Naive B cell (primary cell): ENCODE results near the gene CARD11. TPM values are rescaled to one million over a fixed set of nuclear protein-coding genes. Genes with fewer than 3 reads are reported as not detected.
"Not testable (repeated sequence)": the region's sequence is repeated elsewhere in the genome, so short reads cannot be mapped to it uniquely, and the experiment has no call there.

ENCODE experiments used
- ATAC-seq, 2 donors: fragments of 150-1000 bp; cut with Tn5 transposase; 2 replicates each; pipeline ENCODE4 v1.10.0; 2021; ENCODE audit warnings: low read depth in 2 of 2, mild to moderate bottlenecking in 2 of 2, moderate library complexity in 2 of 2
- DNase-seq: peaks from one replicate; pipeline ENCODE4 v3.0.0; 2022
- H3K27ac Mint-ChIP-seq, 6 donors: one replicate each; pipeline ENCODE4 v1.8.0; 2020 to 2022; ENCODE audit warnings: mild to moderate bottlenecking in 6 of 6, mixed read lengths in 6 of 6, moderate library complexity in 5 of 6, inconsistent platforms in 2 of 6
- H3K27me3 Mint-ChIP-seq, 3 donors: one replicate each; pipeline ENCODE4 v1.8.0; 2021 to 2022; ENCODE audit warnings: mixed read lengths in 3 of 3, mild to moderate bottlenecking in 1 of 3
- H3K36me3 Mint-ChIP-seq, 2 donors: one replicate each; pipeline ENCODE4 v1.8.0; 2020 to 2022; ENCODE audit warnings: mixed read lengths in 2 of 2, inconsistent platforms in 1 of 2, mild to moderate bottlenecking in 1 of 2
- H3K4me1 Mint-ChIP-seq, 3 donors: one replicate each; pipeline ENCODE4 v1.8.0; 2020 to 2022; ENCODE audit warnings: mixed read lengths in 3 of 3, inconsistent platforms in 1 of 3, mild to moderate bottlenecking in 1 of 3, moderate library complexity in 1 of 3
- H3K4me3 Mint-ChIP-seq, 8 donors: one replicate each; pipeline ENCODE4 v1.8.0; 2020 to 2022; ENCODE audit warnings: mild to moderate bottlenecking in 8 of 8, mixed read lengths in 8 of 8, moderate library complexity in 8 of 8, inconsistent platforms in 2 of 8
- H3K9me3 Mint-ChIP-seq, 7 donors: one replicate each; pipeline ENCODE4 v1.8.0; 2020 to 2022; ENCODE audit warnings: mixed read lengths in 7 of 7, mild to moderate bottlenecking in 5 of 7, inconsistent platforms in 2 of 7, moderate library complexity in 1 of 7
- polyA plus RNA-seq, 6 donors: library from polyadenylated mRNA; unstranded; fragments of 300-500 nt; fragmentation: Illumina TruSeq; gene quantifications; one replicate each; pipeline ENCODE4 v1.2.3, GENCODE V29; 2021; ENCODE audit warnings: low read depth in 6 of 6

The CARD11 gene
- polyA plus RNA-seq, 6 donors from 2014 or later: 9.4 to 55.3 (median 17.5) TPM

- H3K4me1 Mint-ChIP-seq: peaks cover 26 to 41% (median 39%) of the 10 kb centered on the region in 3 donors
- no peak for ATAC-seq
Measured at GRCh38 chr7:2964208-2964607, 79.5 kb downstream of the CARD11 start.

GRCh38 chr7:2962865-2963264, 80.8 kb downstream of the CARD11 start:
- H3K36me3 Mint-ChIP-seq: peaks cover 18 to 31% of the 10 kb centered on the region in 2 donors
- no peaks in the 10 kb centered on the region for H3K27me3 Mint-ChIP-seq
- no peak overlapping the region for H3K4me3 Mint-ChIP-seq
- peaks cover 0 to 25% (median 19%) of the 10 kb centered on the region in 7 donors for H3K9me3 Mint-ChIP-seq
- DNase-seq (no peak), ATAC-seq (no peak)
- H3K4me1 Mint-ChIP-seq: peaks cover 29 to 49% (median 45%) of the 10 kb centered on the region in 3 donors
- peak overlapping the region; percentile 66 to 93 (median 85) for H3K27ac Mint-ChIP-seq

More at GRCh38 chr7:2964208-2964607, 79.5 kb downstream of the CARD11 start:
- DNase-seq: no peak
- H3K36me3 Mint-ChIP-seq: peaks cover 18 to 22% of the 10 kb centered on the region in 2 donors
- peaks cover 0 to 25% (median 19%) of the 10 kb centered on the region in 7 donors for H3K9me3 Mint-ChIP-seq
- no peaks in the 10 kb centered on the region for H3K27me3 Mint-ChIP-seq
- H3K27ac Mint-ChIP-seq: peak overlapping the region in 5 of 6 donors; percentile 42 to 83 (median 62)
- no peak overlapping the region for H3K4me3 Mint-ChIP-seq

- DNase-seq (no peak), ATAC-seq (no peak)
- Mint-ChIP-seq H3K36me3 (peaks cover 4 to 10% of the 10 kb centered on the region in 2 donors), H3K4me1 (peaks cover 23 to 53% (median 52%) of the 10 kb centered on the region in 3 donors), H3K4me3 (no peak overlapping the region), H3K9me3 (no peaks in the 10 kb centered on the region), H3K27me3 (no peaks in the 10 kb centered on the region), H3K27ac (peak overlapping the region in 5 of 6 donors; percentile 41 to 91 (median 74))
Measured at GRCh38 chr7:2959828-2960599, 83.7 kb downstream of the CARD11 start.

GRCh38 chr7:2959103-2959680, 84.5 kb downstream of the CARD11 start:
- ATAC-seq (no peak), DNase-seq (no peak)
- Mint-ChIP-seq H3K27ac (peak overlapping the region in 5 of 6 donors; percentile 30 to 79 (median 73)), H3K4me3 (peak overlapping the region in 1 of 8 donors; percentile 44), H3K9me3 (no peaks in the 10 kb centered on the region), H3K4me1 (peaks cover 23 to 54% (median 53%) of the 10 kb centered on the region in 3 donors), H3K27me3 (no peaks in the 10 kb centered on the region), H3K36me3 (peaks cover 4 to 10% of the 10 kb centered on the region in 2 donors)

GRCh38 chr7:2958416-2959102, 85.1 kb downstream of the CARD11 start:
- ATAC-seq: no peak
- H3K36me3 Mint-ChIP-seq: peaks cover 4 to 10% of the 10 kb centered on the region in 2 donors
- no peak for DNase-seq
- peaks cover 28 to 56% (median 55%) of the 10 kb centered on the region in 3 donors for H3K4me1 Mint-ChIP-seq
- H3K27me3 Mint-ChIP-seq: no peaks in the 10 kb centered on the region
- H3K27ac Mint-ChIP-seq: peak overlapping the region in 4 of 6 donors; percentile 39 to 91 (median 82)
- H3K9me3 Mint-ChIP-seq: no peaks in the 10 kb centered on the region
- H3K4me3 Mint-ChIP-seq: no peak overlapping the region

GRCh38 chr7:2957369-2957727, 86.3 kb downstream of the CARD11 start:
- H3K27me3 Mint-ChIP-seq, H3K9me3 Mint-ChIP-seq, DNase-seq, ATAC-seq: not testable (repeated sequence)
- peak overlapping the region in 1 of 8 donors; percentile 72 for H3K4me3 Mint-ChIP-seq
- peaks cover 4 to 11% of the 10 kb centered on the region in 2 donors for H3K36me3 Mint-ChIP-seq
- peaks cover 19 to 56% (median 48%) of the 10 kb centered on the region in 3 donors for H3K4me1 Mint-ChIP-seq
- H3K27ac Mint-ChIP-seq: peak overlapping the region in 1 of 6 donors; percentile 47

GRCh38 chr7:2956526-2957368, 86.9 kb downstream of the CARD11 start:
- Mint-ChIP-seq H3K9me3 (no peaks in the 10 kb centered on the region), H3K36me3 (peaks cover 4 to 17% of the 10 kb centered on the region in 2 donors), H3K27ac (peak overlapping the region in 4 of 6 donors; percentile 41 to 80 (median 58)), H3K27me3 (no peaks in the 10 kb centered on the region), H3K4me3 (peak overlapping the region in 1 of 8 donors; percentile 72), H3K4me1 (peaks cover 25 to 57% (median 48%) of the 10 kb centered on the region in 3 donors)
- no peak for DNase-seq
- ATAC-seq: no peak

GRCh38 chr7:2956076-2956475, 87.6 kb downstream of the CARD11 start:
- DNase-seq (no peak), ATAC-seq (no peak)
- peaks cover 4 to 17% of the 10 kb centered on the region in 2 donors for H3K36me3 Mint-ChIP-seq
- H3K4me3 Mint-ChIP-seq: peak overlapping the region in 1 of 8 donors; percentile 56
- no peaks in the 10 kb centered on the region for H3K27me3 Mint-ChIP-seq
- no peaks in the 10 kb centered on the region for H3K9me3 Mint-ChIP-seq
- H3K4me1 Mint-ChIP-seq: peaks cover 31 to 62% (median 52%) of the 10 kb centered on the region in 3 donors
- peak overlapping the region in 2 of 6 donors; percentile 60 to 80 for H3K27ac Mint-ChIP-seq

- no peak overlapping the region for H3K4me3 Mint-ChIP-seq
- ATAC-seq: no peak
- peak overlapping the region; percentile 47 to 97 (median 94) for H3K27ac Mint-ChIP-seq
- H3K4me1 Mint-ChIP-seq: peaks cover 39 to 70% (median 60%) of the 10 kb centered on the region in 3 donors
- peaks cover 4 to 17% of the 10 kb centered on the region in 2 donors for H3K36me3 Mint-ChIP-seq
- no peaks in the 10 kb centered on the region for H3K9me3 Mint-ChIP-seq
- H3K27me3 Mint-ChIP-seq: no peaks in the 10 kb centered on the region
- DNase-seq: no peak
Measured at GRCh38 chr7:2955269-2955668, 88.4 kb downstream of the CARD11 start.

- Mint-ChIP-seq H3K4me1 (peaks cover 41 to 73% (median 59%) of the 10 kb centered on the region in 3 donors), H3K4me3 (peak overlapping the region in 2 of 8 donors; percentile 16 to 59), H3K27ac (peak overlapping the region; percentile 33 to 97 (median 94)), H3K27me3 (no peaks in the 10 kb centered on the region), H3K36me3 (peaks cover 8 to 17% of the 10 kb centered on the region in 2 donors), H3K9me3 (no peaks in the 10 kb centered on the region)
- ATAC-seq: no peak
- no peak for DNase-seq
Measured at GRCh38 chr7:2954433-2954853, 89.2 kb downstream of the CARD11 start.

GRCh38 chr7:2953588-2954407, 89.9 kb downstream of the CARD11 start:
- Mint-ChIP-seq H3K4me1 (peaks cover 48 to 79% (median 60%) of the 10 kb centered on the region in 3 donors), H3K36me3 (peaks cover 10 to 17% of the 10 kb centered on the region in 2 donors), H3K9me3 (no peaks in the 10 kb centered on the region), H3K27me3 (no peaks in the 10 kb centered on the region), H3K27ac (peak overlapping the region; percentile 44 to 97 (median 76)), H3K4me3 (peak overlapping the region in 3 of 8 donors; percentile 16 to 77 (median 54))
- ATAC-seq (peak in 1 of 2 donors; percentile 21), DNase-seq (no peak)

- peaks cover 10 to 17% of the 10 kb centered on the region in 2 donors for H3K36me3 Mint-ChIP-seq
- DNase-seq (no peak), ATAC-seq (no peak)
- H3K4me3 Mint-ChIP-seq: peak overlapping the region in 1 of 8 donors; percentile 15
- H3K9me3 Mint-ChIP-seq: no peaks in the 10 kb centered on the region
- H3K4me1 Mint-ChIP-seq: peaks cover 52 to 77% (median 61%) of the 10 kb centered on the region in 3 donors
- peak overlapping the region in 4 of 6 donors; percentile 9 to 97 (median 81) for H3K27ac Mint-ChIP-seq
- H3K27me3 Mint-ChIP-seq: no peaks in the 10 kb centered on the region
Measured at GRCh38 chr7:2953099-2953498, 90.6 kb downstream of the CARD11 start.
